ENCODE measurements around the gene PSMC3IP.

- TF ChIP-seq CTCF (IDR thresholded peaks at IDR 0.05; ENCODE audit: low read depth, low read length, poor library complexity, severe bottlenecking) (no peak), EZH2phosphoT487 (IDR thresholded peaks at IDR 0.05; ENCODE audit: borderline replicate concordance, low read length) (no peak)
Measured at GRCh38 chr17:42527932-42528331, 49.6 kb downstream of the PSMC3IP start.

All from DOHH2 (cell line).